Stimulated activated CD4-positive, alpha-beta T cell treated with anti-CD3 and anti-CD28 coated beads, Interleukin-12 subunit alpha, Interleukin-12 subunit beta, amount 100 ng/mL, for 24 hours (primary cell): ENCODE data around the gene MPPED1.

Source experiments
- DNase-seq, 2 experiments: peaks; one replicate each; pipeline ENCODE4 v3.0.0-alpha.2; 2020; ENCODE audit warnings: low read depth in 2 of 2

MPPED1 gene

DNA sequence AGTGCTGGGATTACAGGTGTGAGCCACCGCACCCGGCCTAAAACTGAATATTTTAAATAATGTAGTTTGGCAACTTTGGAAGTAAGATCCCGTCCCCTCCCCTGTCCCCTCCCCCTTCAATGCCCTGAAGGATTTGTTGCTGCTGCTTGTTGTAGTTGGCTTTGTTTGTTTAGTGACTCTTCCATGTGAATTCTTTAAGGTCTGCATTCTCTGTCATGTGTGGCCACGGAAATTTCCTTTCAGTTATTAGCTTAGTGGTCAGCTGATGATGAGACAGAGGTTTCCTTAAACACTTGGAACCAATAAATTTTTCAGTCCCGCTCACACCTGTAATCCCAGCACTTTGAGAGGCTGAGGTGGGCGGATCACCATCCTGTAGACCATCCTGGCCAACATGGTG is 109.9 kb downstream of the MPPED1 start:
- no peak for DNase-seq

DNA sequence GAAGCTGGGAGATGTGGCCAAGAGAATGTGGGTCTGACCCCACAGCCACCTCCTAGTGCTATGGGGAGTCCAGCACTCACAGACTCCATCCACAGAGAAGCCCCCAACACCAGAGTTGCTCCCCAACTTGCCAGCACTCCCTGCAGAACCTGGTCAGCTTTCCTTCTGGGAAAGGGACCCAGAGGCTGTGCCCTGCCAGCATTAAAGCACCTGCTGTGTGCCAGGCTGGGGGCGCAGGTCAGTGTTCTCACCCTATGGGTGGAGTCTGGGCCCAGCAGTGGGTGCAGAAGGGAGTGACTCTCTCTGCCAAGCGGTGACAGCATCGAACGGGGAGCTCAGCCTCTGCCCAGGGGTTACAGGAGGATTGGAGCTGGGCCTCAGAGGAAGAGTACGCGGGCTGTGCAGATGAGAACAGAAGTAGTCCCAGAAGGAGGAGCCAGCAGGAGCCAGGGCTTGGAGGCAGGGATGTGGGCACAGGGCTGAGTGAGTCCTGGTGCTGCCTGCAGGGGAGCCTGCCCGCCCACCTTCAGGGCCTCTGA is 114.4 kb downstream of the MPPED1 start:
- DNase-seq, result no peak

DNA sequence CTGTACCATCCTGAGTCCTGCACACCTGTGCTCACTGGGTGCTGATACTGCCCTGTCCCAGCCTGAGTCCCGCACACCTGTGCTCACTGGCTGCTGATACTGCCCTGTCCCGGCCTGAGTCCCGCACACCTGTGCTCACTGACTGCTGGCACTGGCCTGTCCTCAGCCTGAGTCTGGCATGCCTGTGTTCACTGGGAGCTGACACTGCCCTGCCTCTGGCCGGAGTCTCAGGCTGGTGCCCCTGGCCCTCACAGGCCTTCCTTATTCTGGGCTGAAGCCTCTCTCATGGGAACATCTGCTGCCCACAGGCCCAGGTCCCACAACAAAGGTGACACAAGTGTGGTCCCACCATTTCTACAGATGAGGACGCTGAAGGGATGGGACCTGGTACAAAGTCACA is 115.1 kb downstream of the MPPED1 start:
- DNase-seq, result no peak

DNA sequence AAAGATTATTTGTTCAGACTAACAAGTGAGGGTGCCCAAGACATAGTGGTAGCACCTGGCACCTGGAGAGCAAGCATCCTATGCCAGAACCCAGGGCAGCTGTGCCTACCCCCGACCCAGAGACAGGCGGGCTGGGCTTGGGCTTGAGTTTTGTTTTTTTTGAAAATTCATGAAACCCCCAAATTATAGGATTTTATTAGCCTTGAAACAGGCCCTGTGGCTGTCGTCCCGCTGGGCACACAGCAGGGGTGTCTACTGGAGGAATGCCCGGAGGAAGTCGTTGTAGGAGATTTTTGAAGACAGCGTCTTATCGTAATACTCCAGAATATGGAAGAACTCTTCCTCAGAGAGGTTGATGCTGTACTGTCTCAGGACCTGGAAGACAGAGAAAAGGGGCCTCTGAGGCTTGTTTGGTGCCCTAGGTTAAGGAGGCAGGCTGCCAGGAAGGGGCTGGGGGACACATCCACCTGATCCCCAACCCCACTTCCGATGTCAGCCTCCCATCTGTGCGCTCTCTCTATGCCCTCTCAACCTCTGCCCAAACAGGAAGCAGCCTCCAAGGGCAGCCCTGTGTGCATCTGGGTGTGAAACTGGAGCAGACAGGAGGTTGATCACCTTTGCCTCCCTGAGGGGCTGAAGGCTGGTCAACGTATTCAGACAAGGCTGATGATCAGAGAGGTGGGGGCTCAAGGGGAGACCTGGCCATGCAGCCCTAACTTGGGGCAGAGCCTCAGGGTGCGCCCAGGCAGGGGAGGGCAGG is 117.0 kb downstream of the MPPED1 start:
- DNase-seq, result no peak

DNA sequence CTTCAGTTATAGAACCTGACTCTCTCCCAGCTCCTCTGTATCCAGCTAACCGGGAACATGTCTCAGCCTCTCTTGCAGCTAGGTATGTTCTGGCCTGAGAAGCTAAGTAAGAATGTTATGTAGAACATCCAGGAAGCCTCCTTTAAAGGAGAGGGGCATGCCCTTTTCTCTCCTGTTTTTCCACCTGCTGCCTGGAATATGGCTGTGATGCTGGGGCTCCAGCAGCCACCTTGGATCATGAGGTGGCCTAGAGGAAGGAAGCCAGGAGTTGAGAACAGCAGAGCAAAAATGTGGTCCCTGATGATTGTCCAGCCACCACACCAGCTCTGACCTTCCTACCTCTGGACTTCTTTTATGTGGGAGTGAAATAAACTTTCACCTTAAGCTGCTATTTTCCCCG is 117.6 kb downstream of the MPPED1 start:
- no peak for DNase-seq

DNA sequence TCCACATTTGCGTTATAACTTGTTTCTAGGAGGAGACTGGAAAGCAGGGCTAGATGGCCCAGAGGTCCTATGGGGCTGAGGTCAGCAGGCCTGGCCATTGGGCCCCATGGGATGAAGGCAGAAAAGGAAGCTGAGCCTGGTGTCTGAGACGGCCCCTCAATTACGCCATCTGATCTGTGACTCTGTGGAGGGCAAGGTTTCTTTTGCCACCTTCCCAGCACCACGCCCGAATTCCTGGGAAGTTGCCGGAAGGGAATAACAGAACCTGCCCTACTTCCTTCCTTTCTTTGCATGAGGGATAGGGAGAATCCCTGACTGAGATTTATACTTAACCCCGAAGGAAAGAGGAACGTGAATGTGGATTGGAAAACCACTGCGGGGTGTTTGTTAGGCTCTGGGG is 118.1 kb downstream of the MPPED1 start:
- DNase-seq, result no peak

DNA sequence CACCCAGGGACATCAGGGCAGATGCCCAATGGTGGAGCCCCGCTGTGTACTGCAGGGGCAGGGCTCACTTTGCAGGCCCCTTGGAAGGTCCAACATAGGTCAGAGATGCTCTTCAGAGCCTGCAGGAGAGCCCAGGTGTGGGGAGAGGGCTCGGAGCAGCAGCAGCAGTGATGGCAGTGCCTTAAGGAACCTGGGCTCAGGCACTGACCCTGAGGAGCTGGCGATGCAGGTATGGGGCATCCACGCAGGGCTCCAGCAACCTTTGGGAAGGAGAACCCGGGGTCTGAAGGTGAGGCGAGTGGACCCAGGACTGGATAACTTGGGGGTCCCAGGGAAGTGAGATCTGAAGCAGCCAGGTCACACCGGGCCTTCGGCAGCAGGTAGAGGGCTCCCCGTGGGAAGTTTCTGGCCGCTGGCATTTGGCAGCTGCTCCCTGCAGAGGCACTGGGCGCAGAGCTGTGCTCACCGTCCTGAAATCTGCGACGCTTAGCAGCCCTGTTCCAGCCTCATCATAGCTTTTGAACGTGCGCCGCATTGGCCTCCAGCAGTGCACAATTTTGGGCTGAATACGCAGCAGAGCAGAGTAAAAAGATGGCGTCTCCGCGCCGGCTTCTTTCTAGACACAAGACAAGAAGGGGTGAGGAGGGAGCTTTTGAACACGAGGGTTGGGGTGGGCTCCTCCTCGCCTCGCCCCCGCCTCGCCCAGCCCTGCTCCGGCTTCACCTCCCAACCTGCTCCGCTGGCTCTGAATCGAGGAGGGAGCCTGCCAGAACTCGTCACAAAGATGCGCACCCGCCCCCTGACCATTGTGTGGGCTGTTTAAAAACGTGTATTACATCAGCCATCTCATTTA is 118.8 kb downstream of the MPPED1 start:
- DNase-seq, result no peak

DNA sequence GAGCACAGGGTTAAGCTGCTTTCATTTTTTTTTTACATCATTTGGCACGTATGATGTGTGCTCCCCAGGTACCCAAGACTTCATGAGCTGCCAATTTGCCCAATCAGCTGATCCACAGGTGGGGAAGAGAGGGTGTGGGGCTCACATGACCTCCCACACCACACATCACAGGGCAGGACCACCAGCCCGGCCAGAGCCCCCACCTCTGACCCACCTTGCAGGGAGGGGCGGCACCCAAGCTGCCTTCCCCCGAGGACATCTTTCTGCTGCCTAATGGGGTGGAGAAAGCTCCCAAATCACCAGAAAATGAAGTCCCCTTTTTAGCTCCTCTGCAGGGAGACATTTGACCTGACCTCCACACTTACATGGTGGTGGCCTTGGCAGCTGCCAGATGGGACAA is 119.8 kb downstream of the MPPED1 start:
- no peak for DNase-seq

DNA sequence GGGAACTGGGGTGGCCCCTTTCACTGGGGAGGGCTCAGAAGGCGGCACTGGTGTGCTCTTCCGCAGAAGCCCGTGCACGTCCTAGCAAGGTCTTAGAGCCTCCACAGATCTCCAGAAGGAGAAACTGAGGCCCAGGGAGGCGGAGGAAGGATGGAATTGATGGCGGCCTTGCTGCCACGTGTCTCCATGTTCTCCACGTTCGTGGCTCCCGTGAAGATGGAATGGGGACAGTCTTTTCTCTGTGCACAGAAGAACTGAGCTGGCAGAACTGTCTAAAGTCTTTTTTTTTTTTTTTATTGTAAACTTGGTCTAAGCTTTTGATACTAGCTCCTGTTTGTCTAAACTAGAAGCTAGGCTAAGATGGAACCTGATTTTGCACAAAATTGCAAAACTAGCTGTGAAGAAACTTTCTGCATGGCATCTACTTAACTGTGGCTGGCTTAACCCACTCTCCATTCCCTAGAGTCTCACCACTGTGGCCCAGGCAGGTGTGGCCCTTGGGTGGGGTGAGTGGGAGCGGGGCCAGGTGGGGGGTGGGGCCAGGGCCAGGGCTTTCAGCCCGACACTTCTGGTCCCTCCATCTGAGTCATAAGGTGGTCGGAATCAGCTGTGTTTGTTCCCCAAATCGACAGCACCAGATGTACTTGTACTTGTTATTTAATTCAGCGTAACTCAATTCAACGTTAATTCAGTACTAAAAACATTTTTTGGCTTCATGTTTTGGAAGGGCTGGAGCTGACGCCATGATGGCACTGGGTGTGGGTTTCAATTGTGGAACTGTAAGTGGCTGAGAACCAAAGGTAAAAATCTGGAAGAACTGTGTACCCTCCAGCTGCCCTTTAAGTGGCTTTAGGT is 120.7 kb downstream of the MPPED1 start:
- DNase-seq, result no peak

DNA sequence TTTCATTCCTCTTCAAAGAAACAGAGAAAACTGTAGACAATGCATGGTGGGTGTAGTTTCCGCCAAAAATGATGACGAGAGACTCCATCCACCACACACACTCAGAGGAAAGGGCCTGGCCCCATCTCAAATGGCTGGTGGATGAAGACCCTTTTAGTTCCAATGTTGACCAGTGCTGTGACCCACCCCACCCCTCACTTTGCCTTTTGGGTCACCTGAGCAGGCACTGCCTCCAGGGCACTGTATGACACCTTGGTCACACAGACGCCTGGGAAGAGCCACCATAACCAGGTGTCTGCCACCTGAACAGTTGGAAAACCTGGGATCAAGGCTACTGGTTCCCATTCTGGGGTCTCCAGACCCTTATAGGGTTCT is 121.3 kb downstream of the MPPED1 start:
- no peak for DNase-seq

DNA sequence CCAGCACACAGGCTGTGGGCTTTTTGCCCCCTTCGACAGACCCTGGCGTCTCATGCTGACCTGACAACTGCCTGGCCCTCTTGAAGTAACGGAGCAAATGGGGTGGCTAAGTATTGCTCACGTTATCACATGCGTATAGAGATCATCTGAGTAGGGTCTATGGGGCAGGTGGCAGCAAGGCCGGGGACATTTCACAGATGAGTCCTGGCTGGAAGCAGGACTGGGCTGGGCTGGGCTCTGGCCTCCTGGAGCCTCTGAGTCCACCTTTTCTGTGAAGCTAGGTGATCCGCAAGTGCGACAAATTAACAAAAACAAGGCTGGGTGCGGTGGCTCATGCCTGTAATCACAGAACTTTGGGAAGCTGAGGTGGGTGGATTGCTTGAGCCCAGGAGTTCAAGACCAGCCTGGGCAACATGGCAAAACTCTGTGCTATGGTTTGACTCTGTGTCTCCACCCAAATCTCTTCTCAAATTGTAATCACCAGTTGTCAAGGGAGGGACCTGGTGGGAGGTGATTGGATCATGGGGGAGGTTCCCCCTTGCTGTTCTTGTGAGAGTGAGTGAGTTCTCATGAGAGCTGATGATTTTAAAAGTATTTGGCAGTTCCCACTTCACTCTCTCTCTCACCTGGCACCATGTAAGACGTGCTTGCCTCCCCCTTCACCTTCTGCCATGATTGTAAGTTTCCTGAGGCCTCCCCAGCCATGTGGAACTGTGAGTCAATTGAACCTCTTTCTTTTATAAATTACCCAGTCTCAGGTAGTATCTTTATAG is 122.0 kb downstream of the MPPED1 start:
- no peak for DNase-seq

DNA sequence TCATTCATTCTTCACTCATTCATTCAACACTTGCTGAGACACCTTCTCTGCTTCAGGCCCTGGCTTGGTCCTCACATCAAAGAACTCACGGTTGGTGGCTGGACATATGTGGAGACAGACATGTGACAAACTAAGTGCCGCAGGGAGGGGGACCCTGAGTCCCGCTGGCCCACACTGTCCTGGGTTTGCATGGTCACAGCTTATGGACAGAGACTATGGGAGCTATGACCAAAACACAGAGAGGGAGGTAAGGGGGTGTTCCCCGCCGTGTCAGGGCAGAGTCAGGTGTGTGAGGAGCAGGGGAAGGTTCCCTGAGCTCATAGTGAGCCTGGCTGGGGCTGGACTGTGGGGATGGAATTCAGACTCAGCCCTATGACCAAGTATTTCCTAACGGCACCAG is 123.1 kb downstream of the MPPED1 start:
- DNase-seq, result no peak

DNA sequence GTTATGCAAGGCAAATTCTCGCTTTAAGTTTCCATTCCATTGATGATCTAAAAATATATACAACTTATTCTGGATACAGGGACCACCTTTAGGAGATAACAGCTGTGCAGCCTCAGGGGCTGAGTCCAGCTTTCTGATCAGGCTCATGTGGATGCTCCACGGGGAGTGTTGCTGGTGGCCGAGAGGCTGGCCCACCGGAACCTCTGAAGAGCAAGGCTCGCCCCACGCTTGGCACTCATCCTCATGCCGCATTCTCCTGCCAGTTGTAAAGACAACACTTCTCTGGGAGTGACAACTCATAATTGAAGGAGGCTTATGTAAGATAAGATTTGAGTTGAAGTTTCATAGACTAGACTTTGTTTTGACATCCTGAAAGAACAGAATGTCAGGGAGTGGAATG is 123.5 kb downstream of the MPPED1 start:
- no peak for DNase-seq

DNA sequence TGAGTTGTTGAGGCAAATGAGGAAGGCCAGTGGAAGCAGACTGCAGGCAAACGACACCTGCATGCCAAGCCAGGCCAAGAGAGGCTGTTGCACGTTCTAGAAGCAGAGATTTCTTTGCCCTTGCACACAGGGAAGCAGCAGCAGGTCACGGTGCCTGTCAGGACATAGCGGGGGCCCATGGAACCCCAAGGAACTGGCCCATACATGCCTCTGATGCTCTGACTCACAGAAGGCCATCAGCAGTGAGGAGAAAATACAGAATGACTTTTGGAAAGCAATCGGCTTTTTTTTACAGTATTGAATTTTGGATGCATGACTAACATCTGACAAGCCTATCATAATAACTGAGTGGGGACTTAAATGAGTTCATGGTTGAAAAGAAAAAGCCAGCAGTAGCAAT is 123.9 kb downstream of the MPPED1 start:
- no peak for DNase-seq

DNA sequence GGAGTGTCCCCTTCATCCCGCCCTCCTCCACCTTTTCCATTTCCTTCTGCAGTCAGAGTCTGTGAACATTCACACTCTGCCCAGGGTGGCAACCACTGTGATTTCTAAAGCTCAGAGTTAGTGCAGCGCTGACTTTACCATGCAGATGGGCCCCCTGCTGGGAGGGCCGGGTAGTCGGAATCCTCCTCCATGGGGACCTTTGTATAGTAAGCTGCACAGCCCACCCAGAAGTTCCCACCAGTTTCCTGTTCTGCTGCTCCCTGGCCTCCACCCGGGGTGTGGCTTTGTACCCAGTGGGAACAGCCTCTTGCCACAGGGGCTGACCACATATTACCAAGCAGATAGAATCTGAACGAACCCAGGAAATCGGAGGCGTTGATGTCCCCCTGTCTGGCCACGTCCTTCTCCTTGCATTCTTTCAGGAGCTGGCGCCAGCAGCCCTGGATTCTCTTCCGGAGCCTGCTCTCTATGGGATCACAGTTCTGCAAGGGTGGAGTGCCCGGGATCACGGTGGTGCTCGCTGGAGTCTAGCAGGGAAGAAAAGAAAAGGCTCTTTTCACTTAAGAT is 125.3 kb downstream of the MPPED1 start:
- no peak for DNase-seq

DNA sequence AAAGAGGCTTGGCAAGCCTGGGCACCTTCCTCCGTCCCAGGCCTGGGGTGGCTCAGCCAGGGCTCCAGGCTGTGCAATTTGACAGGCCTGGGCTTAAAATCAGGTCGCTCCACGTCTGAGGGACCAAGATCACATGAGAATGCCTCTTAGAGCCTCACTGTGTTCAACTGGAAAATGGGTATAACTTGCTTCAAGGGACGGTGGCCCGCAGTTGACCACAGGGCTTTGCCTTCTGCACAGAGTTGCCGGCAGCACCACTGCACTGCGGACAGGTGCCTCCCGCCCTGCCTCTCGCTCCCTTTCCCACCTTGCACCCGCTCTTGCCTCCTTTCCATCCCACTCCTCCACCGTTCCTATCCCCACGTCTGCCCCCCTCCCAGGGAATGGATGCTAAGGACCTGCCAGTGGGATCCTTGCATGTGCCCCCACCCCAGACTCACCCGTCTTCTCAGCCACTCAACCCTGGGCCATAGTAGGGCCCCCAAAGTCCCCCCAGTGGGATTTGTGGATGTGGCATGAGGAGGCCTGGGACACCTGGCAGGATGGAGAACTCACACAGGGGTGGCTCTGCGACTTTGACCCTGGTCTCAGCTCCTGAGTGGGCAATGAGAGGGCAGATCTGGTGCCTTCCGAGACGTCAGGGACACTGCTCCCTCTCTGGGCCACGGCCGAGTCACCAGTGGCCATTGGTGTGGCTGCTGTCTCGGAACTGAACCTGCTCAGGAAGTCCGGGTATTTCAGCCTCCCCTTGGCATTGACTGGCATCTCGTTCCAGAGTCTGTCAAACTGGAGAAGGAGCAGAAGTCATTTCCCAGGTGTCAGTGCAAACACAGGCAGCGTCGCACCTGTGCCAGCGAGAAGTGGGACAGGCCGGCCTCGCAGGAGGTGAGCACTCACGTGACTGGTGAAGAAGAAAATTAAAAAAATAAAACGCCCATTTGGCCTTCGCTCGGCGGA is 128.0 kb downstream of the MPPED1 start:
- DNase-seq, result no peak

DNA sequence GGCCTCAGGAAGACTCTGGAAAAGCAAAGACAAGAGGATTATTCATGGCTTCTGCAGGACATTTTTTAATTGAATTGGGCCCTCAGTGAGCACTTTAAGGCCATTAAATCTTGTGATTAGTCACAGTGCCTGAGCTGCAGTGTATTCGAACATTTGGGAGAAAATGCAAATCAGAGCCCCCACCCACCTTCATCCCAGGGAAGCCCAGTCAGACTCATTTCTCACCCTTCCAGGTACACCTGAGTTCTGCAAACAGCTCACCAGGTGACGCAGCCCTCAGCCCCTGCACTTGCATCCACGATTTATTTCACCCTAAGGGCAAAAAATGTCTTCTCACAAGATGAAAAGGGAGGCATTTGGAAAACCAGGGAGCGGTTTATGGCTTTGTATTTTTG is 128.7 kb downstream of the MPPED1 start:
- no peak for DNase-seq

DNA sequence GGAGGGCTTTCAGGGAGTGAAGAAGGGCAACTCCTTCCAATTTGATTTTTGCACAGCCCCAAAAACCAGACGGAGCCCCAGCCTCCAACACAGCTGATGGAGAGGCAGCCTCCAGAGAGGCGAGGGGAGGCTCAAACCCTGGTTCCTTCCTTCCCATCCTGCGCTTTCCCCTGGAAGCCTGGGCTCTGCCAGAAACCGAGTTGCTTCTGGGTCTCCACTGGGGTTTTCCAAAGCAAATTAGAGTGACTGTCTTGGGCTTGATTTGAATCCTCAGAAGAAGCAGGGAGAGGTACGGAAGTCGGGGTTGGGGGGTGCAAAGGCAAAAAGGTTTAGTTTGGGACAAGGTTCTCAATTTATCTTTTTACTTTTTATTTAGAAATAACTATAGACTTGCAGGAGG is 129.2 kb downstream of the MPPED1 start:
- DNase-seq, result no peak

DNA sequence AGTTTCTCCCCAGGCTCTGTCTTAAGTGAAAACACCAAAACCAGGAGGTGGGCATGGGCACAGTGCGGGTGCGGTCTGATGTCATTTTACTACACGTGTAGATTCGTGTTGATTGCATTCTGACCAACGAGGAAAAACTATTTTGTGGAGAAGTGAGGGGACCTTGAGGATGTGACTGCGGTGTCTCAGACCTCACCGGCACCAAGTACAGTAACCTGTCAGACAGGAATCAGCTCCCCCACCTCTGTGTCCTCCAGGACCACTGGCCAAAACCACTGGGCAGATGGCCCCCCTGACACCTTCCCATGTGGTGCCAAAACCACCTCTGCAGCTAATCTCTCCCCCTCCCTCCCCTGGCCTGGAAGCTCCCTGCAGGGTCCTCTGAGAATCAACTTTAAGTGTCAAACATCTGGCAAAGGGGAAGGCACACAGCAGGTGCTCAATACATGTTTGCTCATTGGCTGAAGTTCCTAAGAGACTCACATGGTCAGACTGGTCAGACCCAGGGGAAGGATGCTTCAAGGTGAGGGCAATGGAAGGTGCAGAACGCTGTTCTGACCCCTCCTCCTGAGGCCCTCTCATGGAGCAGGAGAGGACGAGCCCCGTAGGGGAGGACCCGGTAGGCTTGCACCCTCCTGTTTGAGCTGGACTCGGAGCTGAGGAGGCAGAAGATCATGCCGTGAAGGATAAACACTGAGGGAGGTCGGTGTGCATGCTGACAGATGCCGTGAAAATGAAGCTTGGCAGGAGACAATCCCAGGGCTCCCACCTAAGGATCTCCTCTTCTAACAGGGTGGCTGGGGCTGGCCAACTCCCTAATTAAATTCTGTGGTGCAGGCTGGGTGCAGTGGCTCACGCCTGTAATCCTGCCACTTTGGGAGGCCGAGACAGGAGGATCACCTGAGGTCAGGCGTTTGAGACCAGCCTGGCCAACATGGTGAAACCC is 129.9 kb downstream of the MPPED1 start:
- DNase-seq, result no peak
